GM12878 (cell line): ENCODE measurements around the gene PRSS56. TPM values are rescaled to one million over a fixed set of nuclear protein-coding genes. Genes with fewer than 3 reads are reported as not detected.

ENCODE experiments used
- ATAC-seq: fragments of 200-7000 bp; cut with Tn5 transposase; 3 replicates; pipeline ENCODE4 v1.9.1; 2020; ENCODE audit warnings: mild to moderate bottlenecking, moderate library complexity
- Bru-seq: library from RNA; stranded (reverse); fragments of 400-500 nt; gene quantifications from one replicate; lab custom pipeline; 2021; lab: Mats Ljungman, UMichigan
- BruChase-seq, 2 experiments: library from RNA; stranded (reverse); fragments of 400-500 nt; gene quantifications; one replicate each; lab custom pipeline; 2021; lab: Mats Ljungman, UMichigan
- BruUV-seq: library from RNA; stranded (reverse); fragments of 400-500 nt; replicated peaks from 2 replicates; lab custom pipeline; 2021; lab: Mats Ljungman, UMichigan
- CTCF ChIA-PET: fragments of 300-600 bp; sonication (Branson Sonifier 250); formaldehyde crosslinking; extraction: SDS; loops from one replicate; lab custom pipeline; 2021; ENCODE audit warnings: inconsistent platforms; lab: Yijun Ruan, JAX
- POLR2A ChIA-PET: fragments of 350-600 bp; formaldehyde crosslinking; extraction: SDS; loops from one replicate; lab custom pipeline; 2021; ENCODE audit warnings: inconsistent platforms; lab: Charles Lee
- RAD21 ChIA-PET: fragments of 300-600 bp; sonication (Branson Sonifier 250); formaldehyde crosslinking; loops from one replicate; lab custom pipeline; 2023; ENCODE audit warnings: antibody characterized with exemption; ENCODE audit not compliant: unreplicated experiment; lab: Charles Lee
- SMC1A ChIA-PET: fragments of 300-600 bp; sonication (Branson Sonifier 250); formaldehyde crosslinking; loops from one replicate; lab custom pipeline; 2023; ENCODE audit not compliant: unreplicated experiment, uncharacterized antibody; lab: Charles Lee
- DNase-seq: peaks from one replicate; pipeline ENCODE4 v3.0.0-alpha.2; 2011; ENCODE audit warnings: low read depth, low spot score
- FAIRE-seq: peaks from 3 replicates; lab custom pipeline; 2011; peaks lifted over from hg19 to GRCh38; lab: Jason Lieb, UNC
- H2AFZ ChIP-seq: 2 replicates; pipeline ENCODE4 v1.6.0; 2011; ENCODE audit warnings: low read depth, low read length, control low read depth; ENCODE audit not compliant: control insufficient read depth
- H3K27ac ChIP-seq: 2 replicates; pipeline ENCODE4 v1.5.1; 2011; ENCODE audit warnings: control low read depth; ENCODE audit not compliant: control insufficient read depth, insufficient read depth
- H3K27me3 ChIP-seq, 2 experiments: replicated peaks in 1 of 2; 2 replicates each; pipeline versions ENCODE4 v1.6.0 to v1.6.1; 2011; ENCODE audit warnings: low read length in 1 of 2; ENCODE audit not compliant: control insufficient read depth in 2 of 2, insufficient read depth in 2 of 2
- H3K36me3 ChIP-seq, 2 experiments: 2 replicates each; pipeline ENCODE4 v1.5.1; 2011; ENCODE audit warnings: low read length in 1 of 2; ENCODE audit not compliant: control insufficient read depth in 2 of 2, insufficient read depth in 2 of 2
- H3K4me1 ChIP-seq: 2 replicates; pipeline ENCODE4 v1.6.1; 2011; ENCODE audit warnings: mild to moderate bottlenecking, low read length, moderate library complexity, mixed read lengths; ENCODE audit not compliant: control insufficient read depth, insufficient read depth
- H3K4me2 ChIP-seq: 2 replicates; pipeline ENCODE4 v1.6.0; 2011; ENCODE audit warnings: control low read depth; ENCODE audit not compliant: control insufficient read depth, insufficient read depth
- H3K4me3 ChIP-seq: fragments of 200-600 bp; sonication (generic); 2 replicates; pipeline ENCODE4 v1.5.1; 2016
- H3K79me2 ChIP-seq: 2 replicates; pipeline ENCODE4 v1.6.0; 2011; ENCODE audit warnings: low read length; ENCODE audit not compliant: control insufficient read depth, insufficient read depth
- H3K9ac ChIP-seq: 2 replicates; pipeline ENCODE4 v1.8.0; 2011; ENCODE audit warnings: low read length, control low read depth, mixed read lengths; ENCODE audit not compliant: control insufficient read depth, insufficient read depth
- H3K9me3 ChIP-seq: replicated peaks from 3 replicates; pipeline ENCODE4 v1.5.1; 2011; ENCODE audit warnings: mild to moderate bottlenecking, low read length; ENCODE audit not compliant: control insufficient read depth, insufficient read depth
- H4K20me1 ChIP-seq: 2 replicates; pipeline ENCODE4 v1.6.0; 2011; ENCODE audit not compliant: control insufficient read depth, insufficient read depth
- HDAC2 ChIP-seq: fragments of 200-600 bp; sonication (generic); IDR thresholded peaks from 2 replicates; pipeline ENCODE4 v1.6.1; 2017
- IKZF2 ChIP-seq, 2 experiments: fragments of 450-650 bp; IDR thresholded peaks; 2 replicates each; pipeline ENCODE4 v1.6.1; 2017; ENCODE audit warnings: mild to moderate bottlenecking in 2 of 2, moderate library complexity in 2 of 2
- KDM1A ChIP-seq: fragments of 200-600 bp; sonication (generic); IDR thresholded peaks from 2 replicates; pipeline ENCODE4 v1.6.1; 2016; ENCODE audit warnings: borderline replicate concordance
- MTA3 ChIP-seq: IDR thresholded peaks from 2 replicates; pipeline ENCODE4 v1.6.1; 2012; ENCODE audit warnings: low read length, inconsistent platforms, borderline replicate concordance
- PKNOX1 ChIP-seq: fragments of 450-650 bp; IDR thresholded peaks from 2 replicates; pipeline ENCODE4 v1.6.1; 2016; ENCODE audit warnings: mild to moderate bottlenecking
- RCOR1 ChIP-seq: conservative IDR thresholded peaks from 2 replicates; pipeline ENCODE4 v1.6.1; 2012; ENCODE audit warnings: low read depth, low read length, improper control_type of control experiment
- ZNF24 ChIP-seq: fragments of 450-650 bp; IDR thresholded peaks from 2 replicates; pipeline ENCODE4 v1.6.1; 2017; ENCODE audit warnings: antibody characterized with exemption, mild to moderate bottlenecking
- WGBS: methylation state at CpG from one replicate; pipeline ENCODE4 v1.1.6; 2016; ENCODE audit warnings: low lambda C conversion rate; ENCODE audit not compliant: insufficient replicate concordance, insufficient coverage; ENCODE audit errors: missing lambda C conversion rate; 5-methylcytosine and 5-hydroxymethylcytosine counted together
- in situ Hi-C: fragments of 300-500 bp; cut with MboI; formaldehyde crosslinking; loops from 9 replicates; pipeline ENCODE4 v1.14.3; 2018; ENCODE audit warnings: mixed read lengths
- intact Hi-C: fragments of 100-400 bp; cut with micrococcal nuclease; formaldehyde crosslinking; loops from one replicate; pipeline ENCODE4 v1.14.2; 2022; ENCODE audit not compliant: unreplicated experiment
- long read RNA-seq, 2 experiments: library from polyadenylated mRNA; unstranded; transcript quantifications; one replicate each; pipeline ENCODE4 v2.0.0, GENCODE V29; 2019 to 2020
- polyA minus RNA-seq, 3 experiments: library from RNA; depleted of rRNA, polyadenylated mRNA; stranded (reverse); fragments of >200 nt; gene quantifications; 2 replicates each; pipeline ENCODE4 v1.2.3, GENCODE V29; 2011
- polyA plus RNA-seq, 11 experiments: library from polyadenylated mRNA; depleted of rRNA in 4 of 11; unstranded in 6 of 11; stranded (reverse) in 5 of 11; fragments of >200 nt; fragmentation: Nextera tagmentation in 4 of 11; fragmentation: Illumina TruSeq in 1 of 11; extraction: Ambion mirVana in 4 of 11; extraction: Trizol in 1 of 11; gene quantifications; 1 replicate in 1 of 11; 2 replicates in 10 of 11; pipeline versions ENCODE4 v1.2.1 to v1.2.3, GENCODE V29; 2011 to 2016; ENCODE audit warnings: inconsistent platforms in 2 of 11, missing spikeins in 2 of 11, low read depth in 1 of 11
- total RNA-seq, 4 experiments: library from RNA; depleted of rRNA in 3 of 4; stranded (reverse); fragments of >200 nt in 3 of 4; fragmentation: Illumina TruSeq in 1 of 4; extraction: Trizol in 1 of 4; gene quantifications; 2 replicates each; pipeline versions ENCODE4 v1.2.1 to v1.2.3, GENCODE V29; 2013 to 2021

PRSS56 gene
- total RNA-seq (2013; cell fraction: nucleolus; rRNA removed): not detected in 2 replicates
- total RNA-seq (2014; rRNA removed) (not detected in 2 replicates), total RNA-seq (2014; rRNA removed; fragmentation: Illumina TruSeq; extraction: Trizol) (not detected in 2 replicates), total RNA-seq (2021) (not detected in 2 replicates), polyA plus RNA-seq (2011; rRNA removed) (not detected in 2 replicates), polyA plus RNA-seq (2014; fragmentation: Illumina TruSeq; extraction: Trizol) (not detected in 2 replicates), polyA plus RNA-seq (2014; fragmentation: Nextera tagmentation; extraction: Ambion mirVana) (not detected), polyA plus RNA-seq (2014; rRNA removed) (not detected in 2 replicates), polyA plus RNA-seq (2016; fragmentation: Nextera tagmentation; extraction: Ambion mirVana) (not detected), polyA minus RNA-seq (2011; rRNA and poly(A)+ RNA removed) (not detected in 2 replicates), Bru-seq, nascent RNA (not detected), BruChase-seq, experiment 1, labeled RNA remaining after a 6-hour chase (not detected), BruChase-seq, experiment 2, labeled RNA remaining after a 2-hour chase (not detected)
- polyA plus RNA-seq (2011; ENCODE audit: low read depth): not detected
- not detected in 2 replicates for polyA plus RNA-seq (2011; cell fraction: cytosol; rRNA removed)
- polyA plus RNA-seq (2011; cell fraction: nucleus; rRNA removed): not detected in 2 replicates
- polyA plus RNA-seq (2012): not detected in 2 replicates
- polyA minus RNA-seq (2011; cell fraction: cytosol; rRNA and poly(A)+ RNA removed): not detected in 2 replicates
- polyA minus RNA-seq (2011; cell fraction: nucleus; rRNA and poly(A)+ RNA removed): not detected in 2 replicates
- long read RNA-seq, experiment 1: 0 reads
- long read RNA-seq, experiment 2: 0 reads

GRCh38 chr2:232519581-232520438, at the start of gene PRSS56:
Gene PRSS56 (plus strand): TSS chr2:232520388. CDS start chr2:232520599, 211 bp downstream.
- TF ChIP-seq MTA3 (no peak), RCOR1 (no peak), HDAC2 (no peak), PKNOX1 (no peak), IKZF2 (IDR thresholded peaks at IDR 0.05) (no peak), KDM1A (no peak), ZNF24 (no peak)
- H3K27ac ChIP-seq: no peak within 1 kb of the TSS
- FAIRE-seq: no peak
- SMC1A ChIA-PET: no interaction called here
- CTCF ChIA-PET: interaction anchor here (1.2 to 1.6 kb wide), 3 partner anchors 12 to 613 kb away, joined by 3 to 5 read pairs (median 4); no protein-coding TSS in a partner anchor
- peaks cover 3 to 6% of the 10 kb centered on the region in 2 experiments; a peak in 3 of 4 replicates for H3K27me3 ChIP-seq
- no peak within 1 kb of the TSS for H3K9ac ChIP-seq
- no peak within 1 kb of the TSS for H3K4me3 ChIP-seq
- DNase-seq: no peak
- H2AFZ ChIP-seq: no peak within 1 kb of the TSS
- intact Hi-C loops (loop anchor here (5.0 kb wide), 1 partner anchor 68 kb away; no protein-coding TSS in a partner anchor), in situ Hi-C loops (no loop called here)
- 43% methylated on average over 15 of the region's 19 CpGs for WGBS
- POLR2A ChIA-PET: no interaction called here
- H3K4me1 ChIP-seq: no peaks in the 10 kb centered on the region
- RAD21 ChIA-PET: interaction anchor here (0.8 kb wide), 1 partner anchor 182 kb away, joined by 3 read pairs; no protein-coding TSS in a partner anchor
- no peaks in the 10 kb centered on the region for H3K36me3 ChIP-seq
- no peak within 1 kb of the TSS for H3K4me2 ChIP-seq
- H3K9me3 ChIP-seq: no peaks in the 10 kb centered on the region
- no peaks in the 10 kb centered on the region for H3K79me2 ChIP-seq
- no TSS peak for BruUV-seq
- H4K20me1 ChIP-seq: no peaks in the 10 kb centered on the region
- no peak for ATAC-seq
